Lower leg skin (tissue), 4 donors: Measurements from ENCODE around the gene SIK2. TPM values are rescaled to one million over a fixed set of nuclear protein-coding genes. Genes with fewer than 3 reads are reported as not detected.

ENCODE experiments used
- DNase-seq, 2 donors: peaks; one replicate each; pipeline ENCODE4 v3.0.0-alpha.2; 2019; ENCODE audit warnings: low spot score in 2 of 2
- H3K4me3 ChIP-seq: fragments of 200-600 bp; sonication (generic); 2 replicates; pipeline ENCODE4 v1.5.1; 2017; ENCODE audit warnings: mild to moderate bottlenecking, low read depth; ENCODE audit not compliant: poor library complexity, severe bottlenecking
- CTCF ChIP-seq, 3 donors: fragments of 450-650 bp; IDR thresholded peaks; one replicate each; pipeline ENCODE4 v1.5.1; 2016; ENCODE audit warnings: antibody characterized with exemption in 3 of 3, mild to moderate bottlenecking in 3 of 3, moderate library complexity in 2 of 3
- POLR2A ChIP-seq, 2 donors: fragments of 450-650 bp; IDR thresholded peaks; one replicate each; pipeline ENCODE4 v1.6.1; 2016 to 2017; ENCODE audit warnings: antibody characterized with exemption in 2 of 2, mild to moderate bottlenecking in 1 of 2, moderate library complexity in 1 of 2
- WGBS, 2 donors: methylation state at CpG; one replicate each; pipeline ENCODE4 v1.1.5; 2018; 5-methylcytosine and 5-hydroxymethylcytosine counted together
- intact Hi-C: fragments of 100-400 bp; cut with DNase I; formaldehyde crosslinking; loops from one replicate; pipeline ENCODE4 v1.15.0; 2023; ENCODE audit warnings: low total_unique reads
- total RNA-seq, 4 donors: library from RNA; depleted of rRNA; stranded (reverse); fragments of >200 nt; gene quantifications; one replicate each; pipeline ENCODE4 v1.1.0, GENCODE V29; 2016

SIK2 gene
- total RNA-seq, 4 donors from 2014 or later: 15.4 to 19.5 (median 18.9) TPM

DNA sequence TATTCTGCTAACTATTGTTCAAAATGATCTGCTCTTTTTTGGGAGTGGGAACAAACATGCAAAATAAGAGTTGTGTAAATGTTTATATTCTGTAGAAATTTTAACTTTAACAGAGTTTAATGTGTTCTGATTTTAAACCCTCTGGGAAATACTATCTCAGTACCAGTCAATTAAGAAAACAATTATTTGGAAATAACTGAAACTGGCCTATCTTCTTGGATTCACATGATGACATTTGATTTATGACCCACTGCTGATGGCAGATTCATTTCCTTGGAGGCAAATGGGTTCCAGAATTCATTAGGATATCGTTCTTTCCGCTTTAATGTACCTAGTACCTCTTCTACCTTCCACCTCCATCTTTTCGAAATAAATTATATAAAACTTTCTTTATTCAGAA lies 5.5 kb downstream of the SIK2 start:
- TF ChIP-seq POLR2A (IDR thresholded peaks at IDR 0.05) (no peak), CTCF (IDR thresholded peaks at IDR 0.05) (no peak)
- 78% methylated on average over 3 of the region's 3 CpGs for WGBS, 2 donors
- intact Hi-C loops: no loop called here
- no peak for DNase-seq
- no peak overlapping the region for H3K4me3 ChIP-seq

DNA sequence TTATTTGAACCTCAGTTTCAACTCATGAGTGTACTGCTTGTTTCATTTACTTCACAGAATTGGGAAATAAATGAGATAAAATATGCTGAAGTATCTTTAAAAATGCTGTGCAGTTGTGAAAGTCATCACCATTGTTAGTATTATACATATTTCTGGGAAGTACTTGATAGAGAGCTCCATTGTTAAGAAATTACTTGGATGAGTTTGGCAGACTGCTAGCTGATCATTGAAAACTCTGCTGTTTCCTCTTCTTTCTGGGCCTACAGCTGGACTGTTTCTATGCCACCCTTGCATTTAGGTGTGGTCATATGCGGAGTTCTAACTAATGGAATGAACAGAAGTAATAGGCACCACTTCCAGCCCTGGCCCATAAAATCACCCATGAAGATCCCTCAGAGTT lies 10.0 kb downstream of the SIK2 start:
- 72 to 81% methylated on average over 1 of the region's 1 CpG for WGBS, 2 donors
- TF ChIP-seq CTCF (IDR thresholded peaks at IDR 0.05) (no peak), POLR2A (IDR thresholded peaks at IDR 0.05) (no peak)
- intact Hi-C loops: no loop called here

DNA sequence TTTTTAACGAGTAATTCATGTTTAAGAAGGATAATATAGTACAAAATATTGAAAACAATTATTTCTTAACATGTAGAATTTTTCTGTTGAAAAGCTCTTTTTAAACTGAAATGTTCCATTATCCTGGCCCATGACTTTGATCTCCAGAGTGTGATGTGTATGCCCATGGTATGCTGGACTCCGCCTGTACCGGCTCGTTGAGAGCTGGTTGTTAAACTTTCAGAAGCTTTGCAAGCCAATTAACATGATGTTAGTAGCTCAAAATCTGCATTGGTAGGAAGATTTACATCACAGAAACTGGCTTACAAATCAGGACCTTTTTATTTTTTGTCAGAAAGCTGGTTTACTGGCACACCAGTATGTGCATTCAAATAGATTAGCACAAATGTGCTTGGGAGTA lies 15.0 kb downstream of the SIK2 start:
- intact Hi-C loops: no loop called here
- no peak for DNase-seq
- 89 to 91% methylated on average over 4 of the region's 4 CpGs for WGBS, 2 donors
- TF ChIP-seq POLR2A (IDR thresholded peaks at IDR 0.05): no peak
- TF ChIP-seq CTCF (IDR thresholded peaks at IDR 0.05): no peak
- no peak overlapping the region for H3K4me3 ChIP-seq

More for the DNA sequence above, 10.0 kb downstream of the SIK2 start:
- no peak overlapping the region for H3K4me3 ChIP-seq
- DNase-seq: no peak

GRCh38 chr11:111620518-111620917 lies 18.3 kb downstream of the SIK2 start:
- H3K4me3 ChIP-seq: no peak overlapping the region
- TF ChIP-seq CTCF (IDR thresholded peaks at IDR 0.05): no peak
- no peak for TF ChIP-seq POLR2A (IDR thresholded peaks at IDR 0.05)
- intact Hi-C loops: no loop called here
- no peak for DNase-seq

DNA sequence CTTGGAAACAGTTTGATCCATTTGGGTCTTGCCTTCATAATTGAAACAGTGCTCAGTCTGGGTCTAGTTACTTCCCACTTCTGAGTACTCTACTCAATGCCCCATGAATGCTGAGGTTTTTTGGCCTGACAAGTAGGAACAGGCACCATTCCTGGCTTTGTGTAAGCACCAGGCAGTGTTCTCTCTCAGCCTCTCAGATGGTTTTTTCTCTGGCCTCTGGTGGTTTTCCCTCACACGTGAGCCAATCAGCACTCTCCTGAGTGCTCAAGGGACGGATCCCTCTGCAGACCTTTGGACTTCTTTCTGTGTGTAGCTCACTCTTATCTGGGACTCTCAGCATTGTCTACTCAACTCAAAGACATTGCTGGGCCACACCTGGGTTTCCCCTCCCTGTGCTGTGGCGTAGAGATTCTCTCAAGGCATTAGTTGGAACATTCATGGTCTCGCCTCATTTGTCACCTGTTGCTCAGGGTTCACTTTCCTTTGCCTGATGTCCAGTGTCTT lies 21.3 kb downstream of the SIK2 start:
- no peak overlapping the region for H3K4me3 ChIP-seq
- intact Hi-C loops: no loop called here
- DNase-seq: no peak
- TF ChIP-seq POLR2A (IDR thresholded peaks at IDR 0.05): no peak
- no peak for TF ChIP-seq CTCF (IDR thresholded peaks at IDR 0.05)
- 94 to 98% methylated on average over 4 of the region's 4 CpGs for WGBS, 2 donors

DNA sequence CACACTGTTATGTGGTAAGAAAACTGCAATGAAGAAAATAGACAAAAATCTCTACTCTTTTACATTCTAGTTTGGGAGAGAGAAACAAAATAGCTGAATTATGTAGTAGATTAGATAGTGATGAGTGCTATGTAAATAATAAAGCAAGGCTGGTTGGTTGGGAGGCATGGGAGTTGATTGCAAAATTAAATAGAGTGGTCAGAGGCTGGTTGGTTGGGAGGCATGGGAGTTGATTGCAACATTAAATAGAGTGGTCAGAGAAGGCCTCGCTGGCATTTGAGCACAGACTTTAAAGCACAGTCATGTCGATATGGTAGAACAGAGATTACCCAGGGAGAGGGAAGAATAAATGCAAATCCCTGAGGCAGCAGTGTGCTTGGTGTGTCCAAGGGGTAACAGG lies 22.4 kb downstream of the SIK2 start:
- intact Hi-C loops: no loop called here
- TF ChIP-seq POLR2A (IDR thresholded peaks at IDR 0.05) (no peak), CTCF (IDR thresholded peaks at IDR 0.05) (no peak)
- WGBS, 2 donors: 97 to 98% methylated on average over 2 of the region's 2 CpGs
- H3K4me3 ChIP-seq: no peak overlapping the region
- no peak for DNase-seq
